Stomach smooth muscle (tissue), 2 donors: ENCODE results near the gene SH3TC2.

ENCODE experiments used
- H3K27ac ChIP-seq: one replicate; pipeline ENCODE4 v1.7.0; 2013; ENCODE audit warnings: mild to moderate bottlenecking, low read length, inconsistent platforms
- H3K27me3 ChIP-seq, 2 donors: one replicate each; pipeline ENCODE4 v1.7.0; 2013; ENCODE audit warnings: low read length in 2 of 2; ENCODE audit not compliant: insufficient read depth in 2 of 2, control insufficient read depth in 1 of 2
- H3K36me3 ChIP-seq, 2 donors: one replicate each; pipeline ENCODE4 v1.7.0; 2013; ENCODE audit warnings: low read length in 2 of 2; ENCODE audit not compliant: control insufficient read depth in 2 of 2, insufficient read depth in 2 of 2
- H3K4me1 ChIP-seq: one replicate; pipeline ENCODE4 v1.7.0; 2013; ENCODE audit warnings: low read length; ENCODE audit not compliant: control insufficient read depth, insufficient read depth
- H3K4me3 ChIP-seq, 2 donors: one replicate each; pipeline ENCODE4 v1.7.0; 2013; ENCODE audit warnings: low read length in 2 of 2
- H3K9ac ChIP-seq, 2 donors: one replicate each; pipeline ENCODE4 v1.7.0; 2013; ENCODE audit warnings: low read length in 2 of 2, mild to moderate bottlenecking in 1 of 2
- H3K9me3 ChIP-seq, 2 donors: one replicate each; pipeline ENCODE4 v1.7.0; 2013; ENCODE audit warnings: low read length in 2 of 2; ENCODE audit not compliant: control insufficient read depth in 2 of 2
- donor health status: healthy.
- donor health status: Pancreatic carcinoma.

SH3TC2 gene

DNA sequence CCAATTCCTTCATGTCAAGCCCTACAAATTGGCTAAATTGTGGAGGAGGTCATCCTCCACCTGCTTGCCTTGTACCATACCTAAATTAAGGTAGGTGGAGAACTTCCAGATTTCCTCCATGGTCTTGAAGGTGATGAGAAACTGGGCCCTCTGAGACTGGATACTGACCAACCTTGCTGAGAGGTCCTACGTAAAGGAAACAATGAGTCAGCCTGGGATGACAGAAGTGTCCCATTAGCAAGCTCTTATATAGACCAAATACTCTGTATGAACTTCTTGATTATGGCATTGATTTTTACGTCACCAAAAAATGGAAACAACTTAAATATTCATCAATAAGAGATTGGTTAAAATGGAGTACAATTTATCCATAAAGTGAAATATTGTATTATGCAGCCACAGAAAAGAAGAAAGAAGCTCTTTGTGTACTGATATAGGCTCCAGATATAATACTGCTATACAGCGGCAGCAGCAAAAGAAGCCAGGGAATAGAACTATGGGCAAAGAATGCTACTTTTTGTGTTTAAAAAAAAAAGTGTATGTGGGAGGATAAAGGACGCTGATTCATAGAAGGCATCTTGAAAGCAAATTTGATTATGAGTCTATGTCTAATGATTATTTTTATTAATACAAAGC lies 18.3 kb downstream of the SH3TC2 start:
- Histone ChIP-seq H3K4me3 (no peak overlapping the region), H3K27ac (no peak overlapping the region), H3K9me3 (no peaks in the 10 kb centered on the region), H3K9ac (no peak overlapping the region), H3K36me3 (no peaks in the 10 kb centered on the region), H3K27me3 (no peaks in the 10 kb centered on the region), H3K4me1 (no peaks in the 10 kb centered on the region)

DNA sequence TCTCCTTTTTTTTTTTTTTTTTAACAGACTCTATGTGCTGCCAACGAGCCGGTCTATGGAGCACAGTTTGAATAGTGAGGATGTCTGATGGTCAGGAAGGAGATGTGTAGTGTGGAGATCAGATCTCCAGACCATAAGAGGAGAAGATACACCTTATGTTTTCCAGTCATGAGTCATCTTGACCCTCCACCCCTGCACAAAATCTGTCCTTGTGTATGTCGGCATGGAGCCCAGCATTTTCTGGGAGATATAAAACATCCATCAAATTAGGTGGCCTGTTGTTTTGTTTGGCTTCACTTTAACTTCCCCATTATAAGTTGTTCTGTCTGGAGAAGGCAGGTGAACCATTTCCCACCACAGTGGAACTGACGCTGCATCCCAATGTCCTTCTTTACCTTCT lies 19.2 kb downstream of the SH3TC2 start:
- H3K27ac ChIP-seq: no peak overlapping the region
- no peak overlapping the region for H3K4me3 ChIP-seq
- no peaks in the 10 kb centered on the region for H3K27me3 ChIP-seq
- H3K4me1 ChIP-seq: no peaks in the 10 kb centered on the region
- H3K9me3 ChIP-seq: no peaks in the 10 kb centered on the region
- no peak overlapping the region for H3K9ac ChIP-seq
- H3K36me3 ChIP-seq: no peaks in the 10 kb centered on the region

DNA sequence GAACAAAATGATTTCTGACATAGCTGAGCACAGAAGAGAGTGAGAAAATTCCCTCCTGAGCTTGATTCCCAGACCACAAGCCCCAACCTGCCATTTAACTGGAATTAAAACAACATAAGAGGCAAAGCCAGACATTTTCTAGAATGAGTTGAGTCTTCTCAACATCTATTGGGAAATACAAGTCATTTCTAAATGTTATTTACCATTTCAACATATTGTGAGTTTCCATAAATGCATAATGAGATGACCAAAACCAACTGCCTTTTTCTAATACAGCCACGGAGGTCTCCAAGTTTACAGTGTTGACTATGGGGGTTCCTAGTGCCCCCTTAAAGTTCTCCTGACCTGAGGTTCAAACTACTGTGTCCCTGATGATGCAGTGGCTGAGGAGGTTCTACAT lies 20.0 kb downstream of the SH3TC2 start:
- H3K9ac ChIP-seq: no peak overlapping the region
- H3K27ac ChIP-seq: no peak overlapping the region
- H3K4me1 ChIP-seq: no peaks in the 10 kb centered on the region
- H3K4me3 ChIP-seq: no peak overlapping the region
- no peaks in the 10 kb centered on the region for H3K9me3 ChIP-seq
- no peaks in the 10 kb centered on the region for H3K36me3 ChIP-seq
- H3K27me3 ChIP-seq: no peaks in the 10 kb centered on the region

DNA sequence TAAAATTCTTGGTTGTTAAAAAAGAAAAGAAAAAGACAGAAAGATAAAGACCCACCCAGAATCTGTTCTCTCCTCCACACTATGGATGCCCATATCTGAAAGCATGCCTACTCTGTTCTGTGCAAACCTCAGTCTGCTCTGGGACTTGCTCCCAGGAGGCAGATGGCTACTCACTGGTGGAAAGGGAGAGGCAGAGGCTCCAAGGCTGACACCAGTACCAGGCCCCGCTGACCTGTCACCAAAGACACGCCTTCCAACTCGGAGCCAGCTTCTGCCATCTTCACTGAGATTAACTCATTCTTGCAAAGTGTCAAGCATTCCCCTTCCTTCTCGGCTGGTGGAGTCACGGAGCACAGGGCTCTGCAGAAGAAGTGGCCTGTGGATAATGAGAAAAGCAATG lies 21.6 kb downstream of the SH3TC2 start:
- H3K9me3 ChIP-seq: no peaks in the 10 kb centered on the region
- no peaks in the 10 kb centered on the region for H3K4me1 ChIP-seq
- no peaks in the 10 kb centered on the region for H3K36me3 ChIP-seq
- H3K9ac ChIP-seq: no peak overlapping the region
- no peak overlapping the region for H3K27ac ChIP-seq
- H3K4me3 ChIP-seq: no peak overlapping the region
- no peaks in the 10 kb centered on the region for H3K27me3 ChIP-seq

DNA sequence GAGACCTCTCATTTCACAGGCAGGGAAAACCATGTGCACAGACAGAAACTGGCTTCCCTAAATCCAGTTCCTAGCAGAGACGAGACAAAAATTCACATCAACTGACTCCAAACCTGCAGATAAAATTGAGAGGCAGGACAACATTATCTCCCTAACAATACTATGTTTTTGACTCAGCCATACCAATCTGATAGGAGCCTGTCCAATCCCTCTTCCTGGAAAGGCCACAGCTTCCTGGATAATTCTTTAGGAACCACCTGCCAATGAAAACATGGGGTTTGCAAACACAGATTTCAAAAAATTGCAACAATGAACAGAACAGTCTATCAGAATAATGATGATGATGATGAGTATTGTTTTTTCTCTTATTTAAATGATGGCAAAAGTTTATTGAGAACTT lies 22.4 kb downstream of the SH3TC2 start:
- no peak overlapping the region for H3K27ac ChIP-seq

DNA sequence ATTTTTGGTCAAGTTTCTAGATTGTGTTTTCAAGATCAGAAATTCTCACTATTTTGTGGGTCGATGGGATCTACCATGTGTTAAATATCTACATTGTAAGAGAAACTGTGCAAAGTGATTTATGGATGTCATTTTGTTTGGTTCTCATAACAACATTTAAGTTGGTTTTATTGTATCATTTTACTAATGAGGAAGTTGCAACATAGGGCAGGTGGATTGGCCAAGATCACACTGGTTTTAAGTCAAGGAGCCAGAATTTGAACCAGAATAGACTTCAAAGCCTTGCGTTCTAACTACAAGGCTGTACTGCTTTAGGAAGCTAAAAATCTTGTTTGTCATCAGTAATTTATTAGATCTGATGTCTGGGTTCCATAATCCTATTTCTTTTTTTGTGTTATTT lies 23.4 kb downstream of the SH3TC2 start:
- no peak overlapping the region for H3K4me3 ChIP-seq
- no peaks in the 10 kb centered on the region for H3K27me3 ChIP-seq
- no peak overlapping the region for H3K27ac ChIP-seq
- no peaks in the 10 kb centered on the region for H3K9me3 ChIP-seq
- H3K36me3 ChIP-seq: no peaks in the 10 kb centered on the region
- no peak overlapping the region for H3K9ac ChIP-seq
- H3K4me1 ChIP-seq: no peaks in the 10 kb centered on the region

More for the DNA sequence above, 22.4 kb downstream of the SH3TC2 start:
- Histone ChIP-seq H3K36me3 (no peaks in the 10 kb centered on the region), H3K4me3 (no peak overlapping the region), H3K9ac (no peak overlapping the region), H3K27me3 (no peaks in the 10 kb centered on the region), H3K4me1 (no peaks in the 10 kb centered on the region), H3K9me3 (no peaks in the 10 kb centered on the region)

DNA sequence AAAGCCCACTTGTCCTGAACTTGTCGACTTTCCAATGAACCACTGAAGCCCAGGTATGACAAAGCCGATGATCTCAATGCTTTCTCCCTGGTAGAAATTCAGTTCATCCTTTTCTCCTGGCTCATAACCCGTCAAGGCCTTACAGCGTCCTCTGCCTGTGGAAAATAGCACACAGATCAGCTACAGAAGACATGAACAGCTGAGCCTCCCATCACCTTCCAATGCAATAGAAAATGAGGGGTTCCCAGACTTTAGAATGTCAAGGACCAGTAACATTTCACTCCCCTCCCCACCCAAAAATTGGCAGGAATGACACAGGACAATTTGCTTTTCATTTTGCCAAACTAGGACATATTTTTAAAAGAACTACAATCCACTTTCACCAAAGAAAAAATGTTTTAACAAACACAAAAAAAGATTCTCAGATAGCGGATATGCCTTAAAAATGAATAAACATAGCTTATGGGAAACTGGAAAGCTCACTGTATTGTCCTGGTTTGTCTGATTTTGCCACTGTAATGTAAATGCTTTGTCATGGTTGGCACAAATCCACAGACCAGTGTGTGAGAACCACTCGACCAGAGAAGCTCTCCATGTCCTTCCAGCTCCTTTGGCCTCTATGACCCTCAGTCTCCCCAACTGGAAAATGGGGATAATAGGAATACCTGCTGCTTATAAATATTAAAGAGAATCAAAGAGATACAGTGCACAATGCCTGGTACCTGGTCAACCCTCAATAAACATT lies 24.4 kb downstream of the SH3TC2 start:
- H3K4me1 ChIP-seq: no peaks in the 10 kb centered on the region
- H3K9ac ChIP-seq: no peak overlapping the region
- no peak overlapping the region for H3K27ac ChIP-seq
- no peak overlapping the region for H3K4me3 ChIP-seq
- no peaks in the 10 kb centered on the region for H3K36me3 ChIP-seq
- H3K27me3 ChIP-seq: no peaks in the 10 kb centered on the region
- no peaks in the 10 kb centered on the region for H3K9me3 ChIP-seq

DNA sequence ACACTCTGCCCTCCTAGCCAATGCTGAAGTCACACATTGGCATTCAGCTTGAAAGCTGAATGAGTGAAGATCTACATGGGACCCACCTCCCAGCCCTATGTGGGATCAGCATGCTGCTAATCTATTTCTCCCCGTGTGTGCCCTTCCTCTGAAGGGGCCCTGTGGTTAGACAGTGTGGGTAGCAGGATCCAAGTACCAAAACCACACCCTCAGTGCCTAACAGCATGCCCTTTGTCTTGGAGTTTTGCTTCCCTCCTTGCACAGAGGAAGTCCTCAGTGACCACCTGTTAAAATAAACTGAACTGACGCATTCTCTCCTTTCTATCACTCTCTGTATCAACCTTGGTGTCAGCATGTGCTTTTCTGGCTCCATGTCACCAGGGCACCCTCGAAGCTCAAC lies 25.0 kb downstream of the SH3TC2 start:
- no peaks in the 10 kb centered on the region for H3K4me1 ChIP-seq
- H3K9ac ChIP-seq: no peak overlapping the region
- no peaks in the 10 kb centered on the region for H3K36me3 ChIP-seq
- H3K4me3 ChIP-seq: no peak overlapping the region
- no peaks in the 10 kb centered on the region for H3K9me3 ChIP-seq
- H3K27me3 ChIP-seq: no peaks in the 10 kb centered on the region
- H3K27ac ChIP-seq: no peak overlapping the region

DNA sequence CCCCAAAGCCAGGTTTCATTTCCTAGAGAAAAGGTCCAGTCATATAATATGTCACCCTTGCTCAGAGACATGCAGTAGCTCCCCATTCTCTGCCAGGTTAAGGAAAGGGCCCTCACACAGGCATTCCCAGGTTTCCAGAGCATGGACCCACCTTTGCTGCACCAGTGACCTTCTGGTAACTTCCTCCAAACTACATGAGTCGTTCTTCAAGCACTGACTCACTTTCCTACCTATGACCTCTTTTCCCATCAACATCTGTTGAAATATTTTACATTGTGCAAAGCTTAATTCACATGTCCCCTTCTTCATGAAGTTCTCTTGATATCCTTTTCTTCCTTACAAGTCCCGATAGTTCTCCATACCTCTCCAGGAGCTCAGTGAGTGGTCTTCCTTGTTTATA lies 25.9 kb downstream of the SH3TC2 start:
- Histone ChIP-seq H3K36me3 (no peaks in the 10 kb centered on the region), H3K27ac (no peak overlapping the region), H3K9me3 (no peaks in the 10 kb centered on the region), H3K9ac (no peak overlapping the region), H3K27me3 (no peaks in the 10 kb centered on the region), H3K4me1 (no peaks in the 10 kb centered on the region), H3K4me3 (no peak overlapping the region)

DNA sequence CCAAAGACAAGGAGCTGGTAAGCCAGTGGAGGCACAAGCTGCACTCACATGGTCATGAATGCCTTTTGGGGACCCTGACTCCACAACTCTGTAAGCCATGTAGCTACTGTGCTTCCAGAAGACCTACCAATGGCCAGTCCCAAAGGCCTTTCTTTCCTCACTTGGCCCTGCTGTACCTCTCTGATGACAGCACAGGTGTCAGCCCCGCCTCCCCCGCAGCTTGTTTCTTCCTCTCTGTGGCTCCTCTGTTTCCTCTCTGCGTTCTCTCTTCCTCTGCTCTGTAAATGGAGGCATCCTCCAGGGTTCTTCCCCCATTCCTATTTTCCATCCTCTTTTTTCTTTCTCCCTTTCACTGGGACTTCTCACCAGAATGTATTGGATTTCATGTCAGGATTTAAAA lies 26.7 kb downstream of the SH3TC2 start:
- H3K4me3 ChIP-seq: no peak overlapping the region
- no peaks in the 10 kb centered on the region for H3K27me3 ChIP-seq
- H3K4me1 ChIP-seq: no peaks in the 10 kb centered on the region
- no peaks in the 10 kb centered on the region for H3K36me3 ChIP-seq
- H3K9ac ChIP-seq: no peak overlapping the region
- H3K9me3 ChIP-seq: no peaks in the 10 kb centered on the region
- H3K27ac ChIP-seq: no peak overlapping the region

DNA sequence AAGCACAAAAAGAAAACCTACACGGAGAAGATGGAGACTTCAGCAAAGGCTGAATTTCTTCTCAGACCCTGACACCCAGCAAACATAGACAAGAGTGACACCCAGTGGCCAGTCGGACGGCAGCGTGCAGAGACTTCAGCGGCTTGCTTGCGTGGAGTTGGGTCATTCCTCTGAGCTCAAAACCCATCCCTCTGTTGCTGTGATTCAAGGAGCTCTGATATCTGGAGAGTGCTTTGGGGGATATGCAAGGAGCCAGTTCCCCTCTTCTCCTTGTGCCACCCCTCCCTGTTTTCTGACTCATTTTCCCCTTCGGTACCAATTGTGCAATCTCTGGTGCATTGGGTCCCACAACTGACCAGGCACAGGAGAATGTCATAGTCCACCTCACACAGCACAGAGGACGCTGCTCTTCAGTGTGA lies 27.5 kb downstream of the SH3TC2 start:
- H3K27me3 ChIP-seq: no peaks in the 10 kb centered on the region
- H3K9ac ChIP-seq: no peak overlapping the region
- H3K4me1 ChIP-seq: no peaks in the 10 kb centered on the region
- no peaks in the 10 kb centered on the region for H3K36me3 ChIP-seq
- no peaks in the 10 kb centered on the region for H3K9me3 ChIP-seq
- H3K27ac ChIP-seq: no peak overlapping the region
- H3K4me3 ChIP-seq: no peak overlapping the region
